ENCODE measurements around the gene WDR18. TPM values are rescaled to one million over a fixed set of nuclear protein-coding genes. Genes with fewer than 3 reads are reported as not detected.

WDR18 gene
- total RNA-seq, 1 donor from 2014 or later = 65.4 TPM

- TF ChIP-seq CTCF (conservative IDR thresholded peaks at IDR 0.05) = no peak
- no peak for DNase-seq (ENCODE audit: extremely low spot score, unreplicated experiment)
Measured at GRCh38 chr19:974564-975257, 9.4 kb upstream of the WDR18 start.

GRCh38 chr19:976476-976875, 7.7 kb upstream of the WDR18 start:
- H3K4me1 Mint-ChIP-seq (ENCODE audit: unreplicated experiment) = no peaks in the 10 kb centered on the region
- H3K4me3 Mint-ChIP-seq = no peak overlapping the region
- H3K9me3 Mint-ChIP-seq = no peaks in the 10 kb centered on the region
- H3K36me3 Mint-ChIP-seq = peaks cover 5% of the 10 kb centered on the region
- no peak for DNase-seq (ENCODE audit: extremely low spot score, unreplicated experiment)
- no peak for TF ChIP-seq CTCF (conservative IDR thresholded peaks at IDR 0.05)
- H3K27ac Mint-ChIP-seq = no peak overlapping the region
- no peaks in the 10 kb centered on the region for H3K27me3 Mint-ChIP-seq

More at GRCh38 chr19:974564-975257, 9.4 kb upstream of the WDR18 start:
- no peaks in the 10 kb centered on the region for H3K9me3 Mint-ChIP-seq
- no peak overlapping the region for H3K4me3 Mint-ChIP-seq
- H3K36me3 Mint-ChIP-seq = peaks cover 11% of the 10 kb centered on the region
- H3K27me3 Mint-ChIP-seq = no peaks in the 10 kb centered on the region
- H3K27ac Mint-ChIP-seq = no peak overlapping the region
- H3K4me1 Mint-ChIP-seq (ENCODE audit: unreplicated experiment) = no peaks in the 10 kb centered on the region

- no peak for TF ChIP-seq CTCF (conservative IDR thresholded peaks at IDR 0.05)
- Mint-ChIP-seq H3K36me3 (peaks cover 5% of the 10 kb centered on the region), H3K4me3 (no peak overlapping the region), H3K27ac (no peak overlapping the region), H3K4me1 (ENCODE audit: unreplicated experiment) (no peaks in the 10 kb centered on the region), H3K27me3 (no peaks in the 10 kb centered on the region), H3K9me3 (no peaks in the 10 kb centered on the region)
- no peak for DNase-seq (ENCODE audit: extremely low spot score, unreplicated experiment)
Measured at GRCh38 chr19:977058-977464, 7.1 kb upstream of the WDR18 start.

DNA sequence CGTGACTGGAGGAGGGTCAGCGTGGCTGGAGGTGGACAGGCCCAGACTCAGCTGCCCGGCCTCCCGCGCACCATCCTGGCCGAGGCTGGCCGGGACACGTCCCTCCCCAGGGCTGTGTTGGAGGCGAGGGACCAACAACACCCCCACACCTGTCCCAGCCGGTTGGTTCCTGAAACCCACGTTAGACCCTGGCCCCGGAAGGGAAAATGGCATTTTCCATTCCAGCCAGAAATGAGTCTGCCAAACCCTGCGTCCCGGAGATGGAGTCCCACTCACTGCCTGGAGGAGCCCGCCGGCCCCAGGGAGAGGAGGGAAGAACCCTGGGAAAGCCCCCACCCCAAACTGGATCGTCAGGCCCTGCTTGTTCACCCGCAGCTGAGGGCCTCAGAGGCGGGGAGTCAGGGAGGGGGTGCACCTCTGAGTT, 4.8 kb upstream of the WDR18 start:
- Mint-ChIP-seq H3K36me3 (no peaks in the 10 kb centered on the region), H3K4me3 (no peak overlapping the region), H3K27ac (peak overlapping the region; percentile 39), H3K9me3 (no peaks in the 10 kb centered on the region), H3K4me1 (ENCODE audit: unreplicated experiment) (no peaks in the 10 kb centered on the region), H3K27me3 (no peaks in the 10 kb centered on the region)
- TF ChIP-seq CTCF (conservative IDR thresholded peaks at IDR 0.05) = no peak
- DNase-seq (ENCODE audit: extremely low spot score, unreplicated experiment) = no peak

DNA sequence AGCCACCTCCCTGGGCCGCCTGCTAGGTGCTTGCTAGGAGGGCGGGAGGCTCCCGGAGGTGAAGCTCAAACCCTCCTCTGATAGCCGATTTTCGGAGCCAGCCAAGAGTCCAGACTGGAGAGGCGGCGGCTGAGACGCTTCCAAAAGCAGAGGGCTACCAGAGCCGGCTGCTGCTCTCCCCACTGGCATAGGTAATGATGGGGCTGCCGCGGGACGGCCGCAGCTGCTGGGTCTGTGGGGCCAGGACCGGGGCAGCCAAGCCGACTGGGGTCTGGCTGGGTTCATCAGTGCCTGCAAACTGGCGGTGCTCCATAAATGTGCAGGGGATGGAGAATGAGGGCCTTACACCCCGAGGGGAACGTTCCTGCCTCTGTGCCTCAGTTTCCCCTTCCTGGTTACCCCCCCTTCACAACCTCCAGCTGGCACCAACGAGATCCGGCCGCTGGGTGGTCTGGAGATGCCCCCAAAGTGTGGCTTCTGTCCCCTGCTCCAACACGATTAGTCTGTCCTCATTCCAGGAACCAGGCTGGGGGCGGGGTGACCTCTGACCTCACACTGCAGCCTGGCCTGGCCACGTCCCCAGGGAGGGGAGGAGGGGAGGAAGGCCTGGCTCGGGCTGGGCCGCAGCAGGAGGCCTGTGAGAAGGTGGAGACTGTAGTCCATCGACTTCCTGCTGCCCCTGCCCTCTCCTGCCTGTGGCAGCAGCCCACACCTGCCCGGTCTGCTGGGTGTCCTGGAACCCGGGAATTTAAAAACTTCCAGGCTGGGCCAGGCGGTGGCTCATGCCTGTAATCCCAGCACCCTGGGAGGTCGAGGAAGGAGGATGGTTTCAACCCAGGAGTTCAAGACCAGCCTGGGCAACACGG, 3.8 kb upstream of the WDR18 start:
- Mint-ChIP-seq H3K4me1 (ENCODE audit: unreplicated experiment) (peaks cover 6% of the 10 kb centered on the region), H3K36me3 (no peaks in the 10 kb centered on the region), H3K27me3 (no peaks in the 10 kb centered on the region), H3K9me3 (no peaks in the 10 kb centered on the region), H3K27ac (peak overlapping the region; percentile 72), H3K4me3 (peak overlapping the region; percentile 49)
- TF ChIP-seq CTCF (conservative IDR thresholded peaks at IDR 0.05) = peak; percentile 21
- DNase-seq (ENCODE audit: extremely low spot score, unreplicated experiment) = no peak
